ENCODE data around the gene CAPN9.
"Not testable (repeated sequence)": the region's sequence is repeated elsewhere in the genome, so short reads cannot be mapped to it uniquely, and the experiment has no call there.

The CAPN9 gene

GRCh38 chr1:230845184-230845583 lies 98.0 kb downstream of the CAPN9 start:
- FAIRE-seq; DNase-seq (ENCODE audit: insufficient read length, low spot score): not testable (repeated sequence)

- DNase-seq (ENCODE audit: insufficient read length, low spot score) (no peak), FAIRE-seq (no peak)
Observed at GRCh38 chr1:230848235-230848634, 101.0 kb downstream of the CAPN9 start.

DNA sequence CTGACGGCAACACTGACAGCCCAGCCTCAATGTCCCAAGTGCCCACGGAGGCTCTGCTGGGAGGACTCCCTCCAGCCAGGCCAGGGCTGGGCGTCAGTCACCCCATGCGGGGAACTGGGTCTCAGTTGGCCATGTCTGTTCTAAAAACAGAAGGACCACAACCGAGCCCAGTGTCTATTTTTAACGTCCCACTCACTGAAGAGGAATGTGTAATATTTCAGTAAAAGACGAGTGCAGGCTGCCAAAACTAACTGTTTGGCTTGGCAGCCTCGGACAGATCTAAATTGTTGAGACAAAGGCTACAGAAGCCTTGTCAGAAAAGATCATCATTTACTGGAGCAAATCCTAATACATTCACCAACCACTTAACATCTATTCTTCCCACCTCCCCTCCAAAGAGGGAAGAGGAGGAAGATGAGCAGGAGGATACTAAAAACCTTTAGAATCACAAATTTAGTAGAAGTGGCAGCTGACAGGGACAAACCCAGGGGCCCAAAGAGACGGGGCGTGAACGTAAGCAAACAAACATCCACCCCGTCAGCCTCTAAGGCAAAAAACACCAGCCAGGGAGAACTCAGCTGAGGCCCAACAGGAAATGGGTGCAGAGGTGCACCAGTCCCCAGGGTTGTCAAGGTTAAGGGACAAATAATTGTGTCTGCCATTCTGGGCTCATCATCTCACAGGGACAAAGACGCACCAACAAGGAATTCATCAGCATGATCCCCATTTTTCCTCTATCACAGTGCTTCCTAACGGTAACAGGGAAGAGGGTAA lies 102.5 kb downstream of the CAPN9 start:
- no peak for FAIRE-seq
- no peak for DNase-seq (ENCODE audit: insufficient read length, low spot score)

DNA sequence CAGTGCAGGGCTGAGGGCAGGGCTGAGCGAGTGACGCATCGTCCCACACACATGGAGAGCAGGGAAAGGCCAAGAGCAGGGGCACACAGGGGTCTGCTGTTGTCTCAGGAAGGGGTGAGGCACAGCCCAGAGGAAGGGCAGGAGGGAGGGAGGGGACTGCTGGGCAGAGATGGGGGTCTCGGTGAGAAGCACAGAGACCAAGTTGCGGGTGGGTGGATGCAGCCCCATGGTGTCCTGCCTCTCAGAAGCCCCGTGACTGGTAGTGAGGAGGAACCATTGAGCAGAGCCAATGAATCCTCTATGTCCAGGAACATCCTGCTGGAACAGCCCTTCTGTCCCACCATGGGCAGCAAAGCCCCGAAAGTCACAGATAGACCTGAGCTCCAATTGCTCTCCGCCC lies 103.4 kb downstream of the CAPN9 start:
- DNase-seq (ENCODE audit: insufficient read length, low spot score) (no peak), FAIRE-seq (no peak)

DNA sequence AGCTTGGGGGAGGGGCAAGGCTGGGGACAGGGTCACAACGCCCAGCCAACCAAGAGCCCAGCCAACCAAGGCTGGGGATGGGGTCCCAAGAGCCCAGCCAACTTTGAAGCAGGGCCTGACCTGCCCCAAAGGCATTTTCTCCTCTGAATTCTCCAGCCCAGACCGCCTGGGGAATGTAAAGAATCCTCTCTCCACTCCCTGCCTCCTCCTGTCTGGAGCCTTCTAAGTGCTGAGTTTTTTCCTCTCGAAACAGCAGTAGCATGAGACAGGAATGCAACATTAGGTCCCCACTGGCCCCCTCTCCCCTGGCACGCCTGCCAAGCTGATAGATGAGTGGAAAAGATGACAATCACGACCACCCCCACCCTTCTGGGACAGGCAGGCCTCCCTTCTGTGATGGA lies 104.1 kb downstream of the CAPN9 start:
- no peak for FAIRE-seq
- no peak for DNase-seq (ENCODE audit: insufficient read length, low spot score)
